Spleen (tissue), 7 donors: Measurements from ENCODE around the gene MGAT4B.

ENCODE experiments used
- POLR2A ChIP-seq, 3 donors: fragments of 450-650 bp; IDR thresholded peaks; one replicate each; pipeline ENCODE4 v1.5.1; 2017; ENCODE audit warnings: antibody characterized with exemption in 3 of 3, mild to moderate bottlenecking in 1 of 3
- POLR2AphosphoS5 ChIP-seq, 3 donors: sonication (generic); formaldehyde crosslinking; IDR thresholded peaks; one replicate each; pipeline ENCODE4 v1.5.1; 2017; ENCODE audit warnings: antibody characterized with exemption in 3 of 3
- TF ChIP-seq, protein P1 (sequence below), 11 experiments: fragments of 200-600 bp in 7 of 11; fragments of 450-650 bp in 4 of 11; sonication (generic) in 4 of 11; IDR thresholded peaks in 8 of 11; conservative IDR thresholded peaks in 3 of 11; 1 replicate in 7 of 11; 2 replicates in 4 of 11; pipeline versions ENCODE4 v1.4.0 to v1.8.0; 2016 to 2021; ENCODE audit warnings: antibody characterized with exemption in 11 of 11, inconsistent platforms in 4 of 11, mild to moderate bottlenecking in 1 of 11
- donor health status: DM: no; HTN: no; CAD: no; lungs with moderate emphysema.
- donor health status: DM: no; HTN: no; CAD: no.
- donor health status: DM: no; HTN: no; CAD: no.

DNA sequence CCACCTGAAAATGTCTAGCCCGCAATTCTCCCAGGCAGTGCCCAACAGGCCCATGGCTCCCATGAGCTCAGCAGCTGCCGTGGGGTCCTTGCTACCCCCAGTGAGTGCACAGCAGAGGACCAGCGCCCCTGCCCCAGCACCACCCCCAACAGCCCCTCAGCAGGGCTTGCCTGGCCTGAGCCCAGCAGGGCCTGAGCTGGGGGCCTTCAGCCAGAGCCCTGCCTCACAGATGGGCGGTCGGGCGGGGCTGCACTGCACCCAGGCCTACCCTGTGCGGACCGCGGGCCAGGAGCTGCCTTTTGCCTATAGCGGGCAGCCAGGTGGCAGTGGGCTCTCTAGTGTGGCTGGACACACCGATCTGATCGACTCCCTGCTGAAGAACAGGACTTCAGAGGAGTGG, 32.2 kb downstream of the MGAT4B start:
- TF ChIP-seq, protein P1, sequence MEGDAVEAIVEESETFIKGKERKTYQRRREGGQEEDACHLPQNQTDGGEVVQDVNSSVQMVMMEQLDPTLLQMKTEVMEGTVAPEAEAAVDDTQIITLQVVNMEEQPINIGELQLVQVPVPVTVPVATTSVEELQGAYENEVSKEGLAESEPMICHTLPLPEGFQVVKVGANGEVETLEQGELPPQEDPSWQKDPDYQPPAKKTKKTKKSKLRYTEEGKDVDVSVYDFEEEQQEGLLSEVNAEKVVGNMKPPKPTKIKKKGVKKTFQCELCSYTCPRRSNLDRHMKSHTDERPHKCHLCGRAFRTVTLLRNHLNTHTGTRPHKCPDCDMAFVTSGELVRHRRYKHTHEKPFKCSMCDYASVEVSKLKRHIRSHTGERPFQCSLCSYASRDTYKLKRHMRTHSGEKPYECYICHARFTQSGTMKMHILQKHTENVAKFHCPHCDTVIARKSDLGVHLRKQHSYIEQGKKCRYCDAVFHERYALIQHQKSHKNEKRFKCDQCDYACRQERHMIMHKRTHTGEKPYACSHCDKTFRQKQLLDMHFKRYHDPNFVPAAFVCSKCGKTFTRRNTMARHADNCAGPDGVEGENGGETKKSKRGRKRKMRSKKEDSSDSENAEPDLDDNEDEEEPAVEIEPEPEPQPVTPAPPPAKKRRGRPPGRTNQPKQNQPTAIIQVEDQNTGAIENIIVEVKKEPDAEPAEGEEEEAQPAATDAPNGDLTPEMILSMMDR (IDR thresholded peaks at IDR 0.05 in 8 of 11, conservative IDR thresholded peaks at IDR 0.05 in 3 of 11), result no peak
- TF ChIP-seq POLR2A (IDR thresholded peaks at IDR 0.05) (no peak), POLR2AphosphoS5 (IDR thresholded peaks at IDR 0.05) (peak in 1 of 3 donors; percentile 54)
